Erythroblast (primary cell): ENCODE measurements around the gene MRPL32.

Experiments
- GATA1 ChIP-seq: IDR thresholded peaks from 2 replicates; pipeline ENCODE4 v1.6.1; 2011; ENCODE audit warnings: low read depth, mild to moderate bottlenecking, control low read depth, low read length, moderate library complexity
- POLR2A ChIP-seq: IDR thresholded peaks from 2 replicates; pipeline ENCODE4 v1.6.1; 2011; ENCODE audit warnings: mild to moderate bottlenecking, low read length

DNA sequence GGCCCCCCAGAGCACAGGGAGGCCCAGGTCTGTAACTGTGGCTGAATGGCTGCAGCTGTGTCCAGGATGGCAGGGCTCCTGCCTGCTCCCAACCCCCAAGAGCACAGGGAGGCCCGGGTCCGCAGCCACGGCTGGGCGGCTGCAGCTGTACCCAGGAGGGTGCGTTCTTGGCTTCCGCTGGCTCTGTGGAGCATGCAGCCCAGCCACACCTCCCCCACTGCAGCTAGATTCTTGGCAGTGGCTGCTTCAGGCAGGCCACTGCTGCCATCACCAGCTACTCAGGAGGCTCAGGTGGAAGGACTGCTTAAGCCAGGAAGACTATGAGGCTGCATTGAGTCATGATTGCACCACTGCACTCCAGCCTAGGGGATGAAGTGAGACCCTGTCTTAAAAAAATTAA is 48.2 kb upstream of the MRPL32 start:
- TF ChIP-seq POLR2A (no peak), GATA1 (no peak)
